AG09319 (cell line): ENCODE measurements around the gene TPD52L3.
A peak's percentile ranks its signal among the peaks of the same experiment; 100 is the strongest.

Experiments
- DNase-seq: peaks from one replicate; pipeline ENCODE4 v3.0.0-alpha.2; 2010; ENCODE audit warnings: low read depth; ENCODE audit errors: extremely low read depth
- CTCF ChIP-seq: IDR thresholded peaks from 2 replicates; pipeline ENCODE4 v1.5.1; 2011; ENCODE audit warnings: low read depth, mild to moderate bottlenecking, inconsistent platforms, low read length, moderate library complexity

Gene TPD52L3

GRCh38 chr9:6328103-6328502 lies at the start of gene TPD52L3:
Gene TPD52L3 (plus strand): TSS chr9:6328375. CDS start chr9:6328596, 221 bp downstream.
- no peak for TF ChIP-seq CTCF
- no peak for DNase-seq

DNA sequence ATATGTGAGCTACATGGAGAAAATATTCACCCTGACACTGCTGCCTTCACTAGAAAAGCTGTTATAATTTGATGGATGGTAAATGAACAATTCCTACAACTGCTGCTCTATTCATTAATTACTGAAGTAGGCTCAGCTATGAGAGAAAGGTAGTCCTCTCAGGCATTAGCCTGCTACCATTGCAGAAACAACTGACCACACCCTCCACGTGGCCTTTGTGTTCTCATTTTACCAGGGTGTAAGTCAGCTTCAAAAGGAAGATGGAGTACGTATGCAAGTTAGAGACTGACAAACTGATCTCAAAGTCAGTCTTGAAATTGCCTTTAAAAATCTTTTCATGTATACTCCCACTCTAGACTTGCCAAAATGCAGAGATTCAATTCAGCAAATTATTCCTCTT lies 26.3 kb upstream of the TPD52L3 start:
- TF ChIP-seq CTCF: no peak
- DNase-seq: no peak

GRCh38 chr9:6302417-6302816 lies 25.8 kb upstream of the TPD52L3 start:
- DNase-seq: no peak
- TF ChIP-seq CTCF: no peak

DNA sequence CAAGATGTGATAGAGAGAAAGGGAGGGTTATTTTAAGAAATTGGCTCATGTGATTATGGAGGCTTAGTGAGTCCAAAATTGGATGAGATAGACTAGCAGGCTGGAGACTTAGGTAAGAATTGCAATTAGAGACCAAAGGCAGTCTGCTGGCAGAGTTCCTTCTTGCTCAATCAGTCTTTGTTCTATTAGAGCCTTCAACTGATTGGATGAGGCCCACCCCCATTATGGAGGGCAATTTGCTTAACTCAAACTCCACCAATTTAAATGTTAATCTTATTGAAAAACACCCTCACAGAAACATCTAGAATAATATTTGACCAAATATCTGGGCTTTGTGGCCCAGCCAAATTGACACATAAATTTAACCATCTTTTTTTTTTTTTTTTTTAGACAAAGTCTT lies 23.9 kb upstream of the TPD52L3 start:
- TF ChIP-seq CTCF: no peak
- DNase-seq: no peak

- DNase-seq: peak; percentile 10
Measured at GRCh38 chr9:6305954-6306563, 22.1 kb upstream of the TPD52L3 start.

DNA sequence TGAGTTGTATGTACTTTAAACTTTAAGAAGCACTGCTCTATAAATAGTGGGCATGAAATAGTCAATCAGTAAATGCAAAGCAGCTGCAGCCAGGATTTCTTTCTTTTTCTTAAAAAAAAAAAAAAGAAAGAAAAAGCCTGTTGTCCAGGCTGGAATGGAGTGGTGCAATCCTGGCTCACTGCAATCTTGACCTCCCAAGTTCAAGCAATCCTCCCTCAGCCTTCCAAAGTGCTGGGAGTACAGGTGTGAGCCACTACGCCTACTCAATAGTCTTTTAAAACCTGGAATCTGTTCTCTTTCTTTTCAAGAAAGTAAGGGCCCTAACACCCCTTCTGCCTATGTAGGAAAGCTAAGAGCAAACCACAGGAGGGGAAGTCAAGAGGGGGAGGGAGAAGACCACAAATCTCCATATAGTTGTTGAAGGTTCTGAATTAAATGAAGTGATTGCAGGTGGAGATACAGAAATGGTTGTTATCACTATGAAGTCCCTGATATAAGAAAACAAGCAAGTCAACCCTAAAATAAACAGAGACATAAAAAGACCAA lies 20.6 kb upstream of the TPD52L3 start:
- TF ChIP-seq CTCF: no peak
- no peak for DNase-seq

More at GRCh38 chr9:6305954-6306563, 22.1 kb upstream of the TPD52L3 start:
- TF ChIP-seq CTCF: peak; percentile 53

DNA sequence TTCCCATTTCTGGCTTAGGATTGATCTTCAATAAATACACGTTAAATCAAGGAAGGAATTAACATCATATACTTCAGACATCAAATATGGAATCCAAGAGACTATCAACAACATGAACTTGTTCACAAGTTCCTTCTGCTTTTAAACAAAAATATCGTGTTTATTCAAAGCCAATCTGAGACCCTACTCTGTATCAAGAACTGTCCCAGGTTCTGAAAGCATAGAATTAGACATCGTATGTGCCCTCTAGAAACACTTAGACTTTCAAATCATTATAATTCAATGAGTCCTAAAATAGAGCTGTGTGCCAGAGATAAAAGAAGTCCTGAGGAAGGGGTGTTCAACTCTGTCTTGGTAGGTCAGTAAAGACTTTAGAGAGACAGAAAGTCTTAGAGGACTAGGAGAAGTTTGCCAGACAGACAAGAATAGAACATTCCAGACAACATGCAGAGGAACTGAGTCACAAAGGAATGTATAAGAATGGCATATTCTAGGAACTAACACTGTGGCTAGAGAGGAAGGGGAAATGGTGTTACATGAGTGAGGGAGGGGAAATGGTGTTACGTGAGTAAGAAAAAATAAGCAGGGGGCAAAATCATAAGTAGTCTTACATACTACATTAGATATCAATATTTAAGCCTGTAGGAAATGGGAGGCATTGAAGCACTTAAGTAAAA lies 2.9 kb downstream of the TPD52L3 start:
- no peak for DNase-seq
- TF ChIP-seq CTCF: no peak
